Fibroblast of skin of scalp (primary cell): ENCODE data around the gene IER5.
A peak's percentile ranks its signal among the peaks of the same experiment; 100 is the strongest.

Experiments used
- DNase-seq: peaks from one replicate; pipeline ENCODE4 v3.0.0-alpha.2; 2013

The IER5 gene

DNA sequence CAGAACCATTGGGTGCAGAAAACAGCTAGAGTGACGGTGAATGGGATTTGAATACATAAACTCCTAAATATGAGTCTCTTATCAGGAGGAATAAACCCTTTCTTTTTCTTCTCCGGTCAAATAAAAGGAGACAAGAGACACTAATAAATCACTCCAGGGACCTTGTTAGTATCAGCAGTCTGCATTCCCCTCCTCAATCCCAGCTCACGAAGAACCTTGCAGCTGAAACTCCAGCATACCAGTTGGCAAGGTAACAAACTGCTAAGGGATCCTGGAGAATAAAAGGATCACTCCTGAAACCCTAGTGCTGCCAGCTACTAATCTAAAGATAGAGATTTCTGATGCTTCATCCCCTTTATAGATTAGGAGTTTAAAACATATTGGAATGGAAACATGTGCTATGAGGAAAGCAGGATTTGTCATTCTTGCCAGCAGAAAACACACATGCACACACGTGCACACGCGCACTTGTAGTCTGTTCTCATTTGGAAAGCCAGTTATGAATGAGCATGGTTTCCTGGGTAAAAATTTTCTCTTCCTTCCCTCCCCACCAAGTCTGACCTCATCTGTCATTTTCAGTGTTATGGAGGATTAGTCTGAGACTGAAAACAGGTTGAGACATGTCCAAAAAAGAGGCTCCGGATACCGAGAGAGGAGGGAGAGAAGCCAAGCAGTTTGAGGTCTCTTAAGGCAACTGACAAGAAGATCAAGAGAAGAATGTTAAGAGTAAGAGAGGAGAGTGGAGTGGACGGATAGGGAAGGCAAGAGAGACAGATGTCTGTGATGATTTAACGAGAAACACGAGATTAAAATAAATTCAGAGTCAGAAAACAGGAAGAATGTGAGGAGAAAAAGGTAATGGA, 10.9 kb downstream of the IER5 start:
- peak; percentile 68 for DNase-seq

DNA sequence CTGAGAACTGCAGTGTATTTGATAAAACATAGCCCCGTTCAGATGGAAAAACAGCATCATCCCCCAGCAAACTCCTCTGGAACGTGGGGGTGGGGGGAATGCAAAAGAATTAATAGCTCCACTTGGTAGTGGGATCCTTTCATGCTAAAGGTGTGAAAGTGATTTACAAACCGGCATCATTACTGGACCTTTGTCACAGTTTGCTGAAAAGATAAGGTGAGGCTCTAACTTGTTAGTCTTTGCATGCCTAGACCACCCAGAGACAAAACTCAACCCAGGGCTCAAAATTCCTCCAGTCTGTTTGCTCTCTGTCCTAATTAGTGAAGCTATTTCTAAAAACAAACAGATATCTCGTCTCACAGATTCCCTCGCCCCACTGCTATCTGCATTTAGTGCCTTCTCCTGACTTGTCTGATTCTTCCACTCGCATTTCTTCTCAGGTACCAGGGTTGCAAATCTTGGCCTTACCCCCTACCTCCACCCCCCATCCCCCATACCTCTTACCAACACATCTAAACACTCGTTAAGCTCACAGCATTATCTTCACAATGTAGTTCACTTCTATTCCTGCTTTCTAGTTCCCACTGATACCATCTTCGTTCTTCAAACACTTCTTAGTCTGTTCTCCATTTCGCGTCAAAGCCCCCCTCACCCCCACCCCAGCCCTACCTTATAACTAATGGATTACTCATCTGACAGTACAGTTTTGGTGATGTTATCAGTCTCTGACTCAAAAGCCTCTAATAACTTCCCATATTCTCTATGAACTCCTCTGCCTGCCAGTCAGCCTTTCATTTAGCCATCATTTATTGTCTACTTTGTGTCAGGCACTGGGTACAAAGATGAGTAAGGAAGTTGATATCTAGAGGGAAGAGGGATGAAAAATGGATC, 11.8 kb downstream of the IER5 start:
- DNase-seq: no peak

DNA sequence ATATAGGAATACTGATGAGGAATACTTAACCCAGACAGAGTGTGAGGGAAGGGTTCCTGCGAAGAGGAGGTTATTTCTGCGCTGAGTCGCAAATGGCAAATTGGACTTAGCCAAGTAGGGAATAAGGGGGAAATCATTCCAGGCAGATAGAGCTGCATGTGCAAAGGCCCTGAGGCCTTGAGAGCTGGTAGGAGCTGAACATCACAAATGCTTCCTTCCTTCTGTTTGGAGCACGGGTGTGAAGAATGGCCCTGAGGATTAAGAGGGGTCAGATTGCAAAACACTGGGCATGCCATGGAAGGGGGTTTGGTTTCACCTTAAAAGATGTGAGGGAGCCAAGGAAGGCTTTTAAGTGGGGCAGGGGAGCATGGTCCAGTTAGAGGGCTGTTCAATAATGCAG, 12.4 kb downstream of the IER5 start:
- no peak for DNase-seq

DNA sequence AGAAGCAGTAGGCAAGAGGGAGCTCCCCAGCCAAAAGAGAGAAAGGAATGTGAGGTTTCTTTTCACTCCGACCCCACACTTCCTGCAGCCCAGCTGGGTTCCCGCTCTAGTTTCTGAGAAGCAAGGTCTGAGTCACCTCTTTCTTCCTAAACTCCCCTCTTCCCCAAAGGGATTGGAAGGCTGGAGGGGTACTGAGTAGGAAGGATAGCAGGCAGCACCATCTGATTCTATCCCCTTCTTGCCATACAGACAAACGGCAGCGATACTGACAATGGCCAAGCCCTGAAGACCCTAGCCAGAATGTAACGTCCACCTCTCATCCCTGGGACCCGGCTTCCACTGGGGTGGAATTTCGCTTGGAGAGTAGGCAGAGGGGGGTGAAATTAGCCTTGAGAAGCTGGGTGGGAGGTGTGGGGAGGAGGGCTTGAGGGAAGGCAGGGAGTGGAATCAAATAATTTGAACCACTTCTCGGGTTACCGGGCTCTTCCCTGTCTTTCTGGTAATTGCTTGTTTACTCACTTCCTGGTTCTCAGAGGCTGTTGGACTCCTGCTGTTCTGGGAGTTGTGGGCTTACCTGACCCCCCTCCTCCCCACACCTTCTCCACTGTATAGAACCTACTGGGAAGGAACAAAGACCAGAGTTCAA, 13.2 kb downstream of the IER5 start:
- peak; percentile 83 for DNase-seq

DNA sequence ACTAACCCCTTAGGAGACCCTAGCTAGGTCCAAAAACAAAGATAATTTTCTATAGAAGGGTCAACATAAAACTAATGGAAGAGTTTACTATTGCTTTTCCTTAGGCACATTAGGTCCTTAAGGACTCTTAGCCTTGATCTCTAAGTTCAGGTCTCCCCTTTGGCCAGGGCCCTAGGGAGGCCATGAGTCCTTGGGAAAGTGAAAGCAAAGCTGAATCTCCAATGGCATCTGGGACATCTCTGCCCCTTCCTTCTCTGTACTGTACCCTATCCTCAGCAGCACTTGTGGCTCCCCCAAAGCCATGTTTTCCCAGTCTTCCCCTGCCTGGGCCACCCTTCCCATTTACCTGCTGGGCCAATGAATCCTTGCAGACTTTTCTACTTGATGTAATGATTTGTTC, 14.3 kb downstream of the IER5 start:
- DNase-seq: no peak

DNA sequence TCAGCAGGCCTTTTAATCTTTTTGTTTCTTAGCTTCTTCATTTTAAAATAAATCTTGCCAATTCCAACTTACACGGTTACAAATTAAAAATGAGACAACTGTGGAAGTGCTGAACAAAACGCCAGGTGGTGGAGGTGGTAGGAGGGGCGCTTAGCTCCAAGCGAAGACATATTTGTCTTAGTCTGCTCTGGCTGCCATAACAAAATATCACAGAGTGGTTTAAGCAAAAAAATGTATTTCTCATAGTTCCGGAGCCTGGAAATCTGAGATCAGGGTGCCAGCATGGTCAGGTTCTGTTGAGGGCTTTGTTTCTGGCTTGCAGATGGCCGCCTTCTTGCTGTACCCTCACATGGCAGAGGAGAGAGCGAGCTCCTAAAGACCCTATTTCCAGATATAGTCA, 14.9 kb downstream of the IER5 start:
- DNase-seq: no peak

DNA sequence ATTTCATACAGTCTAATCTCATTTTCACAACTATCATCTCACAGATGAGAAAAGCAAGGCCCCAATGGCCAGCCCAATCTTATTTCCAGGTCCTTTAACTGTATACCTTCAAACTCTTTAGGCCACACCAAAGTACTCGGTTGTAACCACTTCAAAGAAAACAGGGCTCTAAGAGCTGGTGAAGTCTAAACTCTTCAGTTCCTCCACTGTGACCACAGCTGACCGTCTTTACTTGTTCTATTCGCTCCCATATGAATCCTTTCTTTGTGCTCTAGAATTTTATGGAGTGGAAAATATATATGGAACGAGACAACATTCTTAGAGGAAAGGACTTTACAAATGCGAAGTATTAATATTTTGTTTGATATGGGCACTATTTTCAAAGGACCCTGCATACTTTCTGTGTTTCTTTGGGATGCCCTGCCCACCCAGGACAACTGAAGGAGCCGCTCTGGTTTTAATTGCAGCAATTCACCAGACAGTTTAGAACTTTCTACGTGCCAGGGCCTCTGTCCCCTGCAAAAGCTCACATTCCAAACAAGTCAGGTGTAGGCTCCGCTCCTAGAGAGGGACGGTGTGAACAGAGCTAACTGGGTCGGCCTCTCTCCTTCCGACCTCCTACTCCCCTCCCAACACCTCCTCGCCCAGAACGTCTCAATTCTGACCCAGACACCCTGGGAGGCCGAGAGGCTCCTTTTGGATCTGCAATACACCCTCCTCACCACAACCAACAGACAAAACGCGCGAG, 15.7 kb downstream of the IER5 start:
- peak; percentile 33 for DNase-seq

DNA sequence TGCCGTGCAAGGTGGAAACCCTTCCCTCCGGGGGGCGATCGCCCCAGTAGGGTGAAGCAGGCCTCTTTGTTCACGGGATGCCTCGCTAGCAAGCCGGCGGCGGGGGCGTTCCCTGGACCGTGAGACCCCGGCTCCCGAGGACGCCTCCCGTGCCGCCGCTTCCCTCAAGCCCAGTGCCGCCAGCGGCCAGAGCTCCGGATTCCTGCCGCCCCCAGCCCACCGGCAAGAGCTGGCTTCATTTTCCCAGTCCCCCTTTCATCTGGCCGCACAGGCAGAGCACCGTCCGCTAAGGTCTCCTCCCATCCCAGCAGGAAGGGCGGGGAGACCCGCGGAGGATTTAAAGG, 16.3 kb downstream of the IER5 start:
- DNase-seq: no peak

DNA sequence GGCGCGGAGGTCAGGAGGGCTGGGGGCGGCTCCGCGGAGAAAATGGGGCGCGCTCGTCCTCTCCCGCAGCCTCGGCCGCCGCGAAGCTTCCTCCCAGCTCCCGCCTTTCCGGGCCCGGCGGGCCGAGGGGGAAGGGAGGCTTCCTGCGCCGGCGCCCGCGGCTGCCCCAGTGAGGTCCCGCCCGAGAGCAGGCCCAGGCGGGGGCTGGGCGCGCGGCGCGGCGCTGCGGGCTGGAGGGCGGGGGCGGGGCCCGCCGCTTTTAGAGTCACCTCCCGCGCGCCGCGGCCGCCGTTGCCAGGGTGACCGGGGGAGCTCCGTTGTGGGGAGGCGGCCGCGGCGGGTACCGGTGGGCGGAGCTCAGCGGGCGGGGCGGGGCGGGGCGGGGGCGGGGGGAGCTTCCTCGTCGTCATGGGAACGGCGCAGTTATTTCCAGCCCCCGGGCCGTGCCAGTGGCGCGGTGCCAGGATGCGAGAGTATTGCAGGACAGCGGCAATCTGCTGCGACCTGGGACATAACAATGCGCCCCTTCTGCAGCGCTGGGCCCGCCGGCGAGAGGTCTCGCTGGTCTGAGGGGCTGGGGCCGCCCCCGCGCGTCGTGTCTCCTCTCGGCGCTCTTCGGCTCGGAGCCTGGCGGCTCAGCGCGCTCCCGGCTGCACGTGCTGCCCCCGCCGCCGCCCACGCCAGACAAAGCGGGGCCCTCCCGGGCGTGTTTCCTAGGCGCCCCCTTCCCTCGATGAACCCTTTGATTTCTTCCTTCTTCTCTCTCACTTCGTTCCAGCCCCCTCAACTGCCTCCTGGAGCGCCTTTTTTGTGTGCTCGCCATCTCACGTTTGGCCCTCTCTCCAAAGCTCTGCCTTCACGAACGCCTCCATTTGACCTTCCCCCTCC, 16.9 kb downstream of the IER5 start:
- DNase-seq: peak; percentile 95

DNA sequence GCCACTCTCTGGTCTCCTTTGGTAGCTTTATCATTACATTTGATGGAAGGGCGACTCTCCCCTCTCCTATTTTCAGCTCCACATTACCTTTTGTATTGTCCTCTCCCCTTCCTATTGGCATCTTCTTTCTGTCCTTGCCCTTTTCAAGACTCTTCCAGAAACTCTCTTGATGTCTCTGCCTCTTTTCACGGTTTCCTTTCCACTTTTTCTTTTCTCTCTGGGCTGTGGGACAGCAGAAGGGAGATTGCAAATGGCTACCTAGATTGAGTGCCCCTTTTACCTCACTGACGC, 17.5 kb downstream of the IER5 start:
- DNase-seq: no peak

DNA sequence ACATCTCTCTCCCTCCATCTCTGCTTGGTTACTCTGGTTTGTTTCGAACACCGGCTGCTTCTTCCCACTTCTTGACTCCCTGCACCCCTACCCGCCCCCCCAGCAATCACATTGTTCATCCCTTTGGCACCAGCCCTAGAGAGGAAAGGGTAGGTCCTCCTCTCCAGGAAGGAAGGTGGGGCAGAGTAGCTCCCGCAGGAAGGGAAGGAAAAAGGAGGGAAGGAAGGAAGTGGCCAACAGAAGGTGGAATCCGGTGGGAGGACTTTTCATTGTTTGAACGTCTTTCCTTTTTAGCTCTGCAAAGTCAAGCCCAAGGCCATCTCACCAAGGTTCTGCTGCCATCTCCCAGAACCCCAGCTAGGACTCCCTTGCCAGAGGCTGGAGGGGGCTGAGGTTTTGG, 18.0 kb downstream of the IER5 start:
- no peak for DNase-seq

DNA sequence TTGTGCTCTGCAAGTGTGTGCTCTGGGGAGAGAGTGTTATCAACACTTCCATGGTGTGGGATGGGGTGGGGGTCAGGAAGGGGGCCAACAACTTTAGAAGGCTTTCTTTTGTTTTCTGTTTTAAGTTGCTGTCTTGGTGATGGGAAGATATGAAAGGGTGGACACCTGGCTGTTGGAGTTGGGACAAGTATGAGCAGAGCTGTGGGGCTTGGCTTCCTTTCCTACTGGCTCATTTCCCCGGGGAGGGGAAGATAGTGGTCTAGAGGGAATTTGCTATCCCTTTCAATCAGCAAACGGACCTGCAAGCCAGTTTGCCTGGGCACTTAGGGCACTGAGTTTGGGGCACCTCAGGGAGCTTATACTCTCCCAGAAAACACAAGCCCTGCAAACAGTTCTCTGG, 19.2 kb downstream of the IER5 start:
- peak; percentile 19 for DNase-seq

DNA sequence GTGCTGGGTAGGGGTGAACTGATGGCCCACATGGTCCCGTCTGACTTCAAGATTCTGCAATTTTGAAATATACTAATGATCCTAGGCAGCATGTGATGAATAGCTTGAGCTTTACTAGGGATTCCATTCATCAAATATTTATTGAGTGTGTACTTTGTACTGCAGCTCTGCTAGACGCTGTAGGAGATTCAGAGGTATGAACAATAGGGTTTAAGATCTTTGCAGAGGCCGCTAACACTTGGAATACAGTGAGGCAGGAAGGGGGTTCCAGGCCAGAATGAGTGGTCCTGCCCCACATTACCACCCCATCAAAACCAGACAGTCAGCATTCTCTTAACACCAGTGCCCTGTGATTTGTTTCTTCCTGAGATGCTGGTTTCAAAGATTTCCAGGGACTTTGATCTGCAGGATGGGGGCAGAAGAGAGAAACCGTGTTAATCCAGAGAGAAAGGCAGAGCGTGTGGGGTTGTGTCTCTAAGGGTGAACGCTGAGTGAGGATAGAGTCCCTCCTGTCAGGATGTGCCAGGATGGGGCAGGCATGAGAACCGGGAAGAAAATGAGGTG, 19.9 kb downstream of the IER5 start:
- DNase-seq: no peak

DNA sequence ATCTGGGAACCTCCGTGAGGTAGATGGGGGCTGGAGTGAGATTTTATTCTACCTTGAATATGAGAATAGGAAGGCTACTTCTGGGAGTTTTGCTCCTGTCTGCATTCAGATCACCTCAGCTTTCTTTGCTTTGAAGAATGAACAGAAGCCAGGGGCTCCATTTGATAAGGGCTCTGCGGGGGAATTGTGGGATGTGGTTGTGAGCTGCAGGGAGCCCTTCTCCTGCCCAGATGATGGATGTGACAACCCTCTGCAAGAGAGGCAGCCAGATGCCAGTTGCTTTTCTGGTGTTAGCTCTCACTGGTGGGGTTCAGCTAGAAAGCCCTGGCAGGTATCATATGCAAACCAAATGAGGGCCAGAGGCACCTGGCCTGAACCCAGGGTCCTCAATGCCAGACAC, 21.5 kb downstream of the IER5 start:
- no peak for DNase-seq

DNA sequence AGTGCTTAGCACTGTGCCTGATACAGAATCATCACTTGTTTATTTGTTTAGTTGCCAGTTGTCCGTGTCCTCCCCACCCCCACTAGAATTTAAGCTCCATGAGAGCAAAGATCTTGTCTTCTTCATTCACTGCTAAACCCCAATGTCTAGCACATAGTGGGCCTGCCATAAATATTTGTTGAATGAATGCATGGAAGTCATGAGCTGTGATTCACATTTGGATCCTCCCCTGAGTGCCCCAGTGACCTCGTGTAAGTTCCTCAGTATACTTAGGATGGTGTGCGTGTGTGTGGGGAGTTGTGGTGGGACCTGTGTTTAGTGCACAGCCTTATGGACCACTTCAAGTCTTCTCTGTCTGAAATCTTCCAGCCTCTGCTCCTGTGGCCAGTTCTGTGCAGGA, 23.1 kb downstream of the IER5 start:
- peak; percentile 31 for DNase-seq

DNA sequence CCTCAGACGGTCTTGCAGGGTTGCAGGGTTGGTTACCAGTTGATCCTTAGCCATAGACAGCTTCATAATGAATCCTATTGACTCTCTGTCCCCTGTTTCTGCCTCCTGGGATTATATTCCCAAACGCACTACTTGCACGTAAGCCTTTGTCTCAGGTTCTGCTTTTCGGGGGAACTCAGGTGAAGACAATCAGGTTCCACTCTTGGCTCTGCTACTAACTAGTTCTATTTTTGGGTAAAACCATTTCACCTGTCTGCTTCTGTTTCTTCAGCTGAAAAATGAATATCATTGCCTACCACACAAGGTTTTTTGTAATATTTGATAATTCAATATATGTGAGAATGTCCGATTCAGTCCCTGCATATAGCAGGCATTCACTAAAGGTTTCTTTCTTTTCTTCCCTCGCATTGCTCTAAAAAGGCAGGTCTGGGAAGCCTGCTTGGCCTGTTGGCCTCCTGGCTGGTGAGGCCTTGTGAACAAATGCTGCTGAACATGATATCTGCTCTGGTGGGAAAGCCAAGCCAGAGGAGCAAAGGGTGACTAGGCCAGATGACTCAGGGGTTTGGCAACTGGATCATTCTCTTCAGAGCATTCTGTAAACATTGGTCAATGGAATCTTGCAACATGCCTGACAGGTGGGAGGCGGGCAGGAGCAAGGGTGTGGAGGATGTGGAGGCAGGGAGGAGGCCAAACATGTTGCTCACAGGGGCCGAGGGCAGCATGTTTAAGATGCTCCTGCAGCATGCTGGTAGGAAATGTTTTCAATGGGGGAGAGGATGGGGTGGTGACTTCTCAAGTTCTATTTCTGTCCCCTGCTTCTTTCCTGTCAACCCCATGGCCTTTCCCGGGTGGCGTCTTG, 23.8 kb downstream of the IER5 start:
- peak; percentile 88 for DNase-seq

DNA sequence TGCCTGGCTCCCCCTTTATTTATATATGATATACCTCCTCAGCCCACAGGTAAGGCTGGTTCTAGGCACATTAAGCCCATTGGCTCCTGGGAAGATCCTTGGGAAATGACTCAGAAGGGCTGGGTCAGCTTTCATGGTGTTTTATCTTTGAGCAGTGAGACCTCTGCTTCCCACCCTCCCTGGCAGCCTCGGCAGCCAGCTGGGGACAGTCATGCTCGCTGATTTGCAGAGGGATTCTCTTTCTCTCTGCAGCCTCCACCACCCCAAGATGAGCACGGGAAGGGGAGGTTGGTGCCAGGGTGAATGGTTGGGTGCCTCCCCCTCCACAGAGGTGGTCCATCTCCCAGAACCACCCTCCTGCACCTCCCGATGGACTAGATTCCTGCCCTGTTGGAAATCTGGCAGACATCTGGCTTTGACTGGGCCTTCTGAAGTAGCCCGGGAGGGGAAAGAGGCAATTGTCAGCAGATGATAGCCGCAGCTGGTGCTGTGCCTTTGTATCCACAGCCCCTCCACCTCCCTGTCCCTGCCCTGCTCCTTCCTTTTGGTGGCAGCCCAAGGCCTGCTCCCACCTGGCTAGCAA, 24.6 kb downstream of the IER5 start:
- peak; percentile 38 for DNase-seq

DNA sequence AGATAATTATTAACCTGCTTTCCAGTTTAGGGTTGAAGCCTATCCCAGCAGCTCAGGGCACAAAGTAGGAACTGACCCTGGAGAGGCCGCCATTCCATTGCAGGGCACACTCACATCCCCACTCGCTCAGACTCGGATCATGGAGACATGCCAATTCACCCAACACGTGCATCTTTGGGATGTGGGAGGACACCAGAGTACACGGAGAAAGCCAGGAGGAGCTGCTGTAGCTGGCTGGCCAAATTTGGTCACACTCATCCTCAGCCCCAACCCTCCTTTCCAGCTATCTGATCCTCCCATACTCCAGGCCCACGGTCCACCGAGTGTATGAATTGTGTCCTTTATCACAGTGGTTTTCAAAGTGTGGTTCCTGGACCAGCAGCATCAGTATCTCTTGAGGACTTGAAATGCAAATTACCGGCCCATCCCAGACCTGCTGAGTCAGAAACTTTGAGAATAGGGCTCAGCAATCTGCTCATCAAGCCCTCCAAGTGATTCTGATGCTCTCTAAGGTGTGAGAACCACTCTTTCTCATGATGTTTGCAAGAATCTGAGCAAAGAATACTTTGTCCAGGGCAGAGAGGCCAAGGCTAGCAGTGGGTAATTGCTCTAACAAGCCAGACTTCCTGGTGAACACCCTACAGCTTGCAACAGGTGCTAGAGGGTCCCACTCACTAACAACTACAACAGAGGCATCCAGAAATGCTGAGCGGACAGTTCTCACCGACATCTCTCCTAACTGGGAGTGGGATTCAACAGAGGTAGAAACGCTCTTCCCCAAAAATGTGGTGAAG, 26.3 kb downstream of the IER5 start:
- no peak for DNase-seq

DNA sequence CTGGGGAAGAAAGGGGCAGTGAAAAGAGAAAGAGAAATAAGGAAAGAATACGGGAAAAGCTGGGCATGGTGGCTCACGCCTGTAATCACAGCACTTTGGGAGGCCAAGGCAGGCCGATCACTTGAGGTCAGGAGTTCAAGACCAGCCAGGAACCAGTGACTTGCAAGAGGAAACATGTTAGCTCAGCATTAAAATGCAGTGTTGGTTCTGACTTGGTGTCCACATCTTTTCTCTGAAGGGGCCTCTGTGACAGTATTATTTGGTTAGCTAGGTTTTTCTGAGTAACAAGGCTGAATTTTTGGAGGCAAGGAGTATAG, 26.8 kb downstream of the IER5 start:
- DNase-seq: no peak
